Right ventricle myocardium superior (tissue), 1 donor: ENCODE data around the gene FUT6. TPM values are rescaled to one million over a fixed set of nuclear protein-coding genes. Genes with fewer than 3 reads are reported as not detected.

ENCODE experiments used
- ATAC-seq: fragments of 200-7000 bp; cut with Tn5 transposase; one replicate; pipeline ENCODE4 v1.9.1; 2020; ENCODE audit warnings: mild to moderate bottlenecking; ENCODE audit not compliant: poor library complexity
- DNase-seq: peaks from one replicate; pipeline ENCODE4 v3.0.0-alpha.2; 2020
- intact Hi-C: fragments of 100-400 bp; cut with DNase I; formaldehyde crosslinking; loops from one replicate; pipeline ENCODE4 v1.11.2; 2022
- total RNA-seq: library from RNA; stranded (reverse); fragmentation: NEBNext Ultra II Directional; extraction: Animal tissue kit (Norgen Biotek cat#: 25700); gene quantifications from one replicate; pipeline ENCODE4 v1.2.1, GENCODE V29; 2021
- donor health status: DM: no; HTN: yes; CAD: no; lungs with severe emphysema.

The FUT6 gene
- total RNA-seq, 1 donor from 2014 or later: not detected

GRCh38 chr19:5814123-5814851 lies 25.2 kb downstream of the FUT6 start:
- intact Hi-C loops: no loop called here
- ATAC-seq: no peak
- no peak for DNase-seq

- DNase-seq (no peak), ATAC-seq (no peak)
- intact Hi-C loops: no loop called here
Observed at GRCh38 chr19:5811117-5811516, 28.4 kb downstream of the FUT6 start.

GRCh38 chr19:5809469-5809868 lies 30.0 kb downstream of the FUT6 start:
- DNase-seq: no peak
- intact Hi-C loops: no loop called here
- no peak for ATAC-seq

- DNase-seq: no peak
- ATAC-seq: no peak
- intact Hi-C loops: no loop called here
Observed at GRCh38 chr19:5809053-5809452, 30.4 kb downstream of the FUT6 start.

GRCh38 chr19:5808120-5808816 lies 31.2 kb downstream of the FUT6 start:
- DNase-seq: no peak
- no peak for ATAC-seq
- intact Hi-C loops: no loop called here

- intact Hi-C loops: no loop called here
- no peak for ATAC-seq
- DNase-seq: no peak
Observed at GRCh38 chr19:5806905-5807304, 32.6 kb downstream of the FUT6 start.

GRCh38 chr19:5806133-5806489 lies 33.4 kb downstream of the FUT6 start:
- no peak for ATAC-seq
- intact Hi-C loops: no loop called here
- DNase-seq: no peak

- peak; percentile 76 for ATAC-seq
- DNase-seq: peak; percentile 76
- intact Hi-C loops: no loop called here
Observed at GRCh38 chr19:5805462-5806132, 33.9 kb downstream of the FUT6 start.

GRCh38 chr19:5804516-5805461 lies 34.7 kb downstream of the FUT6 start, which contains the start of gene NRTN:
TSS of gene NRTN (plus strand) at chr19:5805067. CDS start at chr19:5824166, 19,099 bp downstream.
- intact Hi-C loops: loop anchor here (5.0 kb wide), 1 partner anchor 88 kb away; no protein-coding TSS in a partner anchor
- peak; percentile 70 for ATAC-seq
- DNase-seq: no peak

- intact Hi-C loops: loop anchor here (5.0 kb wide), 1 partner anchor 88 kb away; no protein-coding TSS in a partner anchor
- ATAC-seq (peak; percentile 89), DNase-seq (peak; percentile 91)
Observed at GRCh38 chr19:5803752-5804515, 35.6 kb downstream of the FUT6 start.

- intact Hi-C loops: loop anchor here (5.0 kb wide), 1 partner anchor 89 kb away; no protein-coding TSS in a partner anchor
- DNase-seq: no peak
- ATAC-seq: no peak
Observed at GRCh38 chr19:5803441-5803751, 36.1 kb downstream of the FUT6 start.

- ATAC-seq: no peak
- intact Hi-C loops: loop anchor here (5.0 kb wide), 1 partner anchor 90 kb away; no protein-coding TSS in a partner anchor
- no peak for DNase-seq
Observed at GRCh38 chr19:5801796-5802619, 37.5 kb downstream of the FUT6 start.

- ATAC-seq (no peak), DNase-seq (no peak)
- intact Hi-C loops: loop anchor here (5.0 kb wide), 1 partner anchor 92 kb away; no protein-coding TSS in a partner anchor
Observed at GRCh38 chr19:5800361-5801270, 38.9 kb downstream of the FUT6 start.

- ATAC-seq: peak; percentile 67
- DNase-seq: peak; percentile 73
Observed at GRCh38 chr19:5799247-5800241, 40.0 kb downstream of the FUT6 start.

GRCh38 chr19:5798244-5798643 lies 41.3 kb downstream of the FUT6 start:
- ATAC-seq: no peak
- no peak for DNase-seq
- intact Hi-C loops: no loop called here

More at GRCh38 chr19:5799247-5800241, 40.0 kb downstream of the FUT6 start:
- intact Hi-C loops: loop anchor here (5.0 kb wide), 1 partner anchor 93 kb away; no protein-coding TSS in a partner anchor
